B cell (primary cell): Measurements from ENCODE around the gene LHPP.

Source experiments
- EZH2 ChIP-seq: IDR thresholded peaks from 2 replicates; pipeline ENCODE4 v1.6.1; 2012; ENCODE audit warnings: borderline replicate concordance, low read depth, mild to moderate bottlenecking, moderate library complexity, low read length; ENCODE audit not compliant: insufficient read depth, poor library complexity, severe bottlenecking
- TF ChIP-seq, protein P1 (sequence below): fragments of 200-600 bp; IDR thresholded peaks from one replicate; pipeline ENCODE4 v1.8.0; 2022; ENCODE audit warnings: antibody characterized with exemption, mild to moderate bottlenecking

DNA sequence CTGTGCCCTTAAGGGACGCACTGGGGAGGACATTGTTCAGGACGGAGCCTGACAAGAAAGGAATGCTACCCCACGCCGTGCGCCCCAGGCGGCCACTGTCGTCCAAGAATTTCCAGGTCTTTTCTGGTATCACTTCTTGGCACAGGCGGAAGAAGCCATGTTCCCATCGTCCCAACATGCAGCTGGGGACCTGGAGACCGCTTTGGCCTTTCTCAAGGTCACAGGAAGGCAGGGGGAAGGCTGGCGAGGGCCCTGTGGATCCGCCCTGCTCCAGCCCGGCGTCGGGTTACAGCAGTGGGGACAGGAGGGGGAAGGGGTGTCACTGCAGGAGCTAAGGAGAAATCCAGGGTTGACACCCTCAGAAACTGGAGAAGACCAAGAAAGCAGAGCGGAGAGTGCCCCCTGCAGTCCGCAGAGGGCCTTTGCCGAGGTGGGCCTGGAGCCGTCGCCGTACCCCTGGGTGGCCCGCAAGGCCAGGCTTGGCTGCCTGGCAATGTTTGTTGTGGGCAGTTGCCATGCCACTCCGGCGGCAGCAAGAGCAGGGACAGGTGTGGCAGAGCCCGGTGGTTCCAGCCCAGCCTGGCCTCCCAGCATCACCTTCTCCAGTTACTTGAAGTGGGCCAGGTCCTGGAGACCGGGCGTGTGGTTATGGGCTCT lies 104.1 kb downstream of the LHPP start:
- TF ChIP-seq, protein P1, sequence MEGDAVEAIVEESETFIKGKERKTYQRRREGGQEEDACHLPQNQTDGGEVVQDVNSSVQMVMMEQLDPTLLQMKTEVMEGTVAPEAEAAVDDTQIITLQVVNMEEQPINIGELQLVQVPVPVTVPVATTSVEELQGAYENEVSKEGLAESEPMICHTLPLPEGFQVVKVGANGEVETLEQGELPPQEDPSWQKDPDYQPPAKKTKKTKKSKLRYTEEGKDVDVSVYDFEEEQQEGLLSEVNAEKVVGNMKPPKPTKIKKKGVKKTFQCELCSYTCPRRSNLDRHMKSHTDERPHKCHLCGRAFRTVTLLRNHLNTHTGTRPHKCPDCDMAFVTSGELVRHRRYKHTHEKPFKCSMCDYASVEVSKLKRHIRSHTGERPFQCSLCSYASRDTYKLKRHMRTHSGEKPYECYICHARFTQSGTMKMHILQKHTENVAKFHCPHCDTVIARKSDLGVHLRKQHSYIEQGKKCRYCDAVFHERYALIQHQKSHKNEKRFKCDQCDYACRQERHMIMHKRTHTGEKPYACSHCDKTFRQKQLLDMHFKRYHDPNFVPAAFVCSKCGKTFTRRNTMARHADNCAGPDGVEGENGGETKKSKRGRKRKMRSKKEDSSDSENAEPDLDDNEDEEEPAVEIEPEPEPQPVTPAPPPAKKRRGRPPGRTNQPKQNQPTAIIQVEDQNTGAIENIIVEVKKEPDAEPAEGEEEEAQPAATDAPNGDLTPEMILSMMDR = no peak
- TF ChIP-seq EZH2 = no peak
